Activated CD4-positive, alpha-beta T cell treated with anti-CD3 and anti-CD28 coated beads for 4 hours (primary cell): ENCODE data around the gene UQCRQ.

Experiments used
- DNase-seq, 2 donors: peaks; one replicate each; pipeline ENCODE4 v3.0.0-alpha.2; 2020

The UQCRQ gene

GRCh38 chr5:132866342-132867045, at the start of gene UQCRQ, which contains the start of gene GDF9:
UQCRQ (plus strand) TSS chr5:132866642; CDS start chr5:132866882, 240 bp downstream.
GDF9 (minus strand) TSS chr5:132866469; CDS start chr5:132864533, 1,936 bp downstream.
- peak; percentile 90 to 91 for DNase-seq

- no peak for DNase-seq
Measured at GRCh38 chr5:132817011-132817410, 49.4 kb upstream of the UQCRQ start.

- no peak for DNase-seq
Measured at GRCh38 chr5:132819468-132819867, 47.0 kb upstream of the UQCRQ start.

GRCh38 chr5:132820162-132820754, 46.2 kb upstream of the UQCRQ start:
- peak; percentile 86 to 88 for DNase-seq

- DNase-seq = no peak
Measured at GRCh38 chr5:132821350-132821749, 45.1 kb upstream of the UQCRQ start.

GRCh38 chr5:132821791-132822190, 44.7 kb upstream of the UQCRQ start:
- no peak for DNase-seq

GRCh38 chr5:132822650-132823480, 43.6 kb upstream of the UQCRQ start:
- no peak for DNase-seq

- no peak for DNase-seq
Measured at GRCh38 chr5:132823481-132824050, 42.9 kb upstream of the UQCRQ start.

GRCh38 chr5:132824426-132824825, 42.0 kb upstream of the UQCRQ start:
- no peak for DNase-seq

GRCh38 chr5:132825033-132825833, 41.2 kb upstream of the UQCRQ start:
- no peak for DNase-seq

GRCh38 chr5:132825834-132826391, 40.5 kb upstream of the UQCRQ start:
- DNase-seq = no peak

GRCh38 chr5:132826424-132827082, 39.9 kb upstream of the UQCRQ start:
- DNase-seq = no peak

GRCh38 chr5:132827943-132828673, 38.3 kb upstream of the UQCRQ start:
- no peak for DNase-seq

- DNase-seq = no peak
Measured at GRCh38 chr5:132828846-132829494, 37.5 kb upstream of the UQCRQ start.

- DNase-seq = peak; percentile 68 to 69
Measured at GRCh38 chr5:132829742-132830435, 36.6 kb upstream of the UQCRQ start.

- no peak for DNase-seq
Measured at GRCh38 chr5:132830436-132831094, 35.9 kb upstream of the UQCRQ start, which contains the start of gene SHROOM1. SHROOM1 (minus strand) TSS chr5:132830647; CDS start chr5:132826140, 4,507 bp downstream.

GRCh38 chr5:132831095-132831860, 35.2 kb upstream of the UQCRQ start:
- DNase-seq = no peak

GRCh38 chr5:132832612-132833011, 33.8 kb upstream of the UQCRQ start:
- no peak for DNase-seq
